Endothelial cell of umbilical vein (primary cell): ENCODE measurements around the gene ADRM1. TPM values are rescaled to one million over a fixed set of nuclear protein-coding genes. Genes with fewer than 3 reads are reported as not detected.

Source experiments
- BruUV-seq: library from RNA; stranded (reverse); fragments of 400-500 nt; replicated peaks from 2 replicates; lab custom pipeline; 2021; lab: Mats Ljungman, UMichigan
- CTCF ChIA-PET: fragments of 300-600, 350-600 bp; sonication (Branson Sonifier 250); formaldehyde crosslinking; loops from one replicate; lab custom pipeline; 2021; ENCODE audit warnings: antibody characterized with exemption, inconsistent platforms; lab: Charles Lee
- POLR2A ChIA-PET: fragments of 300-600, 350-600 bp; sonication (Branson Sonifier 250); formaldehyde crosslinking; loops from one replicate; lab custom pipeline; 2021; ENCODE audit warnings: antibody characterized with exemption, inconsistent platforms; lab: Charles Lee
- DNase-seq: peaks from one replicate; pipeline ENCODE4 v3.0.0-alpha.2; 2011; ENCODE audit warnings: low read depth, low spot score
- FAIRE-seq: peaks from 2 replicates; lab custom pipeline; 2011; peaks lifted over from hg19 to GRCh38; lab: Jason Lieb, UNC
- H2AFZ ChIP-seq: 2 replicates; pipeline ENCODE4 v1.6.0; 2012; ENCODE audit warnings: low read depth, low read length, control low read depth, inconsistent platforms
- H3K27ac ChIP-seq: 2 replicates; pipeline ENCODE4 v1.5.1; 2011; ENCODE audit warnings: low read depth, mild to moderate bottlenecking, control low read depth, low read length, moderate library complexity; ENCODE audit not compliant: insufficient read depth
- H3K27me3 ChIP-seq, 2 experiments: 2 replicates each; pipeline versions ENCODE4 v1.6.0 to v1.6.1; 2011; ENCODE audit warnings: low read length in 2 of 2, mixed read lengths in 1 of 2; ENCODE audit not compliant: control insufficient read depth in 2 of 2, insufficient read depth in 2 of 2
- H3K36me3 ChIP-seq, 2 experiments: 2 replicates in 1 of 2; 3 replicates in 1 of 2; pipeline ENCODE4 v1.5.1; 2011; ENCODE audit warnings: low read length in 2 of 2, mild to moderate bottlenecking in 1 of 2, moderate library complexity in 1 of 2; ENCODE audit not compliant: control insufficient read depth in 2 of 2, insufficient read depth in 2 of 2; ENCODE audit errors: extremely low read depth in 1 of 2
- H3K4me1 ChIP-seq: 3 replicates; pipeline ENCODE4 v1.5.1; 2011; ENCODE audit warnings: mild to moderate bottlenecking, low read length; ENCODE audit not compliant: control insufficient read depth, insufficient read depth; ENCODE audit errors: extremely low read depth
- H3K4me2 ChIP-seq: 2 replicates; pipeline ENCODE4 v1.6.1; 2011; ENCODE audit warnings: low read length, control low read depth, mixed read lengths; ENCODE audit not compliant: insufficient read depth
- H3K4me3 ChIP-seq, 3 experiments: fragments of 200-600 bp in 1 of 3; sonication (generic), shearing (Covaris generic) in 1 of 3; replicated peaks in 1 of 3; 2 replicates each; pipeline ENCODE4 v1.5.1; 2011 to 2016; ENCODE audit warnings: control low read depth in 3 of 3, low read length in 3 of 3, mild to moderate bottlenecking in 2 of 3, inconsistent platforms in 1 of 3, low read depth in 1 of 3, moderate library complexity in 1 of 3; ENCODE audit not compliant: insufficient read depth in 1 of 3
- H3K79me2 ChIP-seq: 2 replicates; pipeline ENCODE4 v1.6.0; 2012; ENCODE audit warnings: low read length, inconsistent platforms; ENCODE audit not compliant: control insufficient read depth, insufficient read depth
- H3K9ac ChIP-seq: replicated peaks from 2 replicates; pipeline ENCODE3; 2011; ENCODE audit warnings: low read length, control low read depth; ENCODE audit not compliant: insufficient read depth; ENCODE audit errors: extremely low read depth
- H3K9me1 ChIP-seq: replicated peaks from 3 replicates; pipeline ENCODE4 v1.6.0; 2011; ENCODE audit warnings: mild to moderate bottlenecking, low read length; ENCODE audit not compliant: control insufficient read depth, insufficient read depth; ENCODE audit errors: extremely low read depth
- H3K9me3 ChIP-seq: replicated peaks from 2 replicates; pipeline ENCODE4 v1.5.1; 2012; ENCODE audit warnings: low read length, inconsistent platforms; ENCODE audit not compliant: control insufficient read depth, insufficient read depth
- H4K20me1 ChIP-seq: replicated peaks from 2 replicates; pipeline ENCODE3; 2011; ENCODE audit warnings: mild to moderate bottlenecking, low read length; ENCODE audit not compliant: control insufficient read depth, insufficient read depth; ENCODE audit errors: extremely low read depth
- CTCF ChIP-seq, 2 donors: IDR thresholded peaks; 1 replicate in 1 of 2; 2 replicates in 1 of 2; pipeline ENCODE4 v1.5.1; 2011; ENCODE audit warnings: low read length in 2 of 2, mild to moderate bottlenecking in 2 of 2, moderate library complexity in 2 of 2, control low read depth in 1 of 2, inconsistent platforms in 1 of 2, low read depth in 1 of 2; ENCODE audit not compliant: insufficient read depth in 1 of 2; ENCODE audit errors: extremely low read depth in 1 of 2
- EZH2 ChIP-seq: IDR thresholded peaks from 2 replicates; pipeline ENCODE4 v1.6.1; 2012; ENCODE audit warnings: borderline replicate concordance, low read depth, mild to moderate bottlenecking, moderate library complexity, low read length, inconsistent platforms; ENCODE audit not compliant: severe bottlenecking
- FOS ChIP-seq: IDR thresholded peaks from 2 replicates; pipeline ENCODE4 v1.6.1; 2011; ENCODE audit warnings: mild to moderate bottlenecking, low read length, moderate library complexity, borderline replicate concordance; ENCODE audit not compliant: insufficient read depth
- GATA2 ChIP-seq: IDR thresholded peaks from 2 replicates; pipeline ENCODE4 v1.7.0; 2011; ENCODE audit warnings: low read depth, mild to moderate bottlenecking, moderate library complexity, mixed read lengths, low read length; ENCODE audit not compliant: insufficient read length, insufficient read depth
- JUN ChIP-seq: IDR thresholded peaks from 2 replicates; pipeline ENCODE4 v1.6.1; 2011; ENCODE audit warnings: borderline replicate concordance, low read depth; ENCODE audit not compliant: insufficient read length, insufficient read depth
- MAX ChIP-seq: IDR thresholded peaks from 2 replicates; pipeline ENCODE4 v1.6.1; 2011; ENCODE audit not compliant: insufficient read depth, insufficient read length
- MYC ChIP-seq: IDR thresholded peaks from one replicate; pipeline ENCODE4 v1.6.1; 2011; ENCODE audit warnings: mild to moderate bottlenecking, low read depth, low read length
- POLR2A ChIP-seq: IDR thresholded peaks from 2 replicates; pipeline ENCODE4 v1.6.1; 2012; ENCODE audit warnings: low read depth, mild to moderate bottlenecking, control low read depth, low read length
- POLR2AphosphoS5 ChIP-seq: IDR thresholded peaks from 2 replicates; pipeline ENCODE4 v1.6.1; 2012; ENCODE audit warnings: low read depth, mild to moderate bottlenecking, control low read depth, low read length, moderate library complexity; ENCODE audit not compliant: insufficient read depth
- dilution Hi-C: fragments of 300-500 bp; cut with MboI; formaldehyde crosslinking; loops from one replicate; pipeline ENCODE4 v1.15.0; 2019; ENCODE audit warnings: low sequenced_read_pairs; ENCODE audit not compliant: extremely low pct_ligation_motif_present
- intact Hi-C: fragments of 100-400 bp; cut with micrococcal nuclease; formaldehyde crosslinking; loops from one replicate; pipeline ENCODE4 v1.10.0; 2022
- polyA plus RNA-seq, 4 experiments: library from polyadenylated mRNA; depleted of rRNA in 3 of 4; stranded (reverse) in 3 of 4; unstranded in 1 of 4; fragments of >200 nt; gene quantifications; 2 replicates each; pipeline versions ENCODE4 v1.2.1 to v1.2.3, GENCODE V29; 2011 to 2012; ENCODE audit warnings: missing spikeins in 1 of 4
- total RNA-seq: library from RNA; stranded (reverse); gene quantifications from 2 replicates; pipeline ENCODE4 v1.2.3, GENCODE V29; 2021

Gene ADRM1
- total and polyA plus RNA-seq, 2 donors (not counting 3 experiments of a cell fraction or from before 2014, with no cell fraction given): 154 to 179 TPM

GRCh38 chr20:62355878-62356588, 53.2 kb downstream of the ADRM1 start:
- Histone ChIP-seq H3K9ac (peak overlapping the region; percentile 20), H3K27me3 (no peaks in the 10 kb centered on the region), H3K4me1 (peaks cover 49% of the 10 kb centered on the region), H3K9me1 (no peaks in the 10 kb centered on the region), H3K4me3 (no peak overlapping the region), H3K4me2 (peak overlapping the region; percentile 28), H3K9me3 (no peaks in the 10 kb centered on the region), H3K27ac (peak overlapping the region; percentile 89), H4K20me1 (no peaks in the 10 kb centered on the region), H3K36me3 (peaks cover 1 to 6% of the 10 kb centered on the region in 2 experiments), H3K79me2 (peaks cover 58% of the 10 kb centered on the region), H2AFZ (no peak overlapping the region)
- intact Hi-C loops: loop anchor here (5.0 kb wide), 1 partner anchor 34 kb away; no protein-coding TSS in a partner anchor
- peak; percentile 54 for FAIRE-seq
- CTCF ChIA-PET: interaction anchor here (0.9 to 5.0 kb wide), 4 partner anchors 9 to 27 kb away, joined by 3 to 50 read pairs (median 18); partner anchors contain the start of gene LAMA5
- BruUV-seq: no TSS peak
- no peak for TF ChIP-seq MAX
- POLR2A ChIA-PET: no interaction called here
- dilution Hi-C loops: no loop called here
- peak; percentile 13 for DNase-seq

GRCh38 chr20:62356589-62357186, 53.9 kb downstream of the ADRM1 start:
- dilution Hi-C loops (no loop called here), intact Hi-C loops (loop anchor here (1.0 to 5.0 kb wide), 4 partner anchors 9 to 49 kb away; no protein-coding TSS in a partner anchor)
- H3K27me3 ChIP-seq: no peaks in the 10 kb centered on the region
- no peak overlapping the region for H3K4me3 ChIP-seq
- H3K9me1 ChIP-seq: no peaks in the 10 kb centered on the region
- DNase-seq (no peak), FAIRE-seq (no peak)
- no TSS peak for BruUV-seq
- POLR2A ChIA-PET: no interaction called here
- H3K9ac ChIP-seq: peak overlapping the region; percentile 20
- TF ChIP-seq MYC (no peak), CTCF (IDR thresholded peaks at IDR 0.05; ENCODE audit: extremely low read depth in 1 of 2, insufficient read depth in 1 of 2, low read depth in 1 of 2, low read length in 2 of 2) (no peak), MAX (no peak), POLR2A (no peak), POLR2AphosphoS5 (no peak), EZH2 (no peak), FOS (no peak), GATA2 (no peak), JUN (no peak)
- H2AFZ ChIP-seq: no peak overlapping the region
- H3K4me2 ChIP-seq: peak overlapping the region; percentile 28
- H3K4me1 ChIP-seq: peaks cover 50% of the 10 kb centered on the region
- peak overlapping the region; percentile 89 for H3K27ac ChIP-seq
- peaks cover 0 to 2% of the 10 kb centered on the region in 2 experiments for H3K36me3 ChIP-seq
- CTCF ChIA-PET: interaction anchor here (0.9 to 5.0 kb wide), 4 partner anchors 8 to 26 kb away, joined by 3 to 50 read pairs (median 18); partner anchors contain the start of gene LAMA5
- H4K20me1 ChIP-seq: no peaks in the 10 kb centered on the region
- H3K79me2 ChIP-seq: peaks cover 62% of the 10 kb centered on the region
- H3K9me3 ChIP-seq: no peaks in the 10 kb centered on the region
